ENCODE results near the gene ATF6.
"Not testable (repeated sequence)": the region's sequence is repeated elsewhere in the genome, so short reads cannot be mapped to it uniquely, and the experiment has no call there.

Gene ATF6

DNA sequence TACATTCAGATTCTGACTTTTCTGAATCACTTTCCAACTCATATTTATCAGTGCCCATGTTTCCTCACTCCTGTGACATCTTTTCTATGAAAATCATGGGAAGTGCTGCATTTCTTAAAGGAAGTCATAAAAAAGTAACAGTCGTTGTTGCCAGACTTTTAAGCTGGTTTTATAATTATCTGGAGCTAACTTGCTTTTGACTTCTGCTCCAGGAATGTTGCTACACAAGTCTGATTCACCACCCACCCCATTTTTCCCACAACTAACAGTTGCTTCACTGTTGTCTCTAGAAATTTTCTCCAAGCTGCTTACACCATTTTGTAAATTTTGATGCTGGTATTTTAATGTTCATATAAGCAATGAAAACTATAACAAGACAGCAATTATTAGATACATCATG lies 32.6 kb upstream of the ATF6 start:
- no peak for DNase-seq

DNA sequence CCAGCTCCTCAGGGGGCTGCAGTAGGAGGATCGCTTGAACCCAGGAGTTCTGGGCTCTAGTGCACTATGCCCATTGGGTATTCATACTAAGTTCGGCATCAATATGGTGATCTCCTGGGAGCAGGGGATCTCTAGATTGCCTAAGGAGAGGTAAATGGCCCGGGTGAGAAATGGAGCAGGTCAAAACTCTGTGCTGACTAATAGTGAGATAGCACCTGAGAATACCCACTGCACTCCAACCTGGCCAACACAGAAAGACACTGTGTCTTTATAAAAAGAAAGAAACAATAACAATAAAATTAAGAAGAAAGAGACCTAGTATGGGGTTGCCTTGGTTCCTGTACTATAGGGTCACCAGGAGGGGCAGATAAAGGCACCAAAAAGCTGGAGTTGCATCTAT lies 30.3 kb upstream of the ATF6 start:
- DNase-seq = no peak

DNA sequence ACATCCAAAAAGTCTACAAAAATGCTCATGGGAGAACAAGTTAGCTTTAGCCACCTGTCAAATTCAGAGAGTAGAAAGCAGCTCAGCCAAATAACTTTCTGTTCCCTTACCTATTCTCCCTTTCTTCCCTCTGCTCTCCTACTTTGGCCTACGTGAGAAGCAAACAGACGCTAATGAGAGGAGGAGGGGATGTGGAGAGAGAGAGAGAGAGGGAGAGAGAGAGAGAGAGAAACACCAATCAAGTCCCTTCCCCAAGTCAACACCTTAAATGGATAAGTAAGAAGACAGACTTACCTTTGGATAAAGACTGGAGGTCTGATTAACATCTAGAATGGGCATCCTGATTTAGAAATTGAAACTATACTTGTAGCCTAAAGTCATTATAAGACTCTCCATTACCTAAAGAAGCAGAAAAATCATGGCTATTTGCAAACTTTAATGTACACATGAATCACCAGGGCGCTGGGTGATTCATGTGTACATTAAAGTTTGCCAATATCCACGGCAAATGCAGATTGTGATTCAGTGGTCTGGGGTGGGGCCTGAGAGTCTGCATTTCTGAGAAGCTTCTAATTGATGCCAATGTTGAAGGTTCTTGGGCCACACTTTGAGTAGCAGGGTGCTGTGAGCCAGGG lies 29.7 kb upstream of the ATF6 start:
- DNase-seq = no peak

DNA sequence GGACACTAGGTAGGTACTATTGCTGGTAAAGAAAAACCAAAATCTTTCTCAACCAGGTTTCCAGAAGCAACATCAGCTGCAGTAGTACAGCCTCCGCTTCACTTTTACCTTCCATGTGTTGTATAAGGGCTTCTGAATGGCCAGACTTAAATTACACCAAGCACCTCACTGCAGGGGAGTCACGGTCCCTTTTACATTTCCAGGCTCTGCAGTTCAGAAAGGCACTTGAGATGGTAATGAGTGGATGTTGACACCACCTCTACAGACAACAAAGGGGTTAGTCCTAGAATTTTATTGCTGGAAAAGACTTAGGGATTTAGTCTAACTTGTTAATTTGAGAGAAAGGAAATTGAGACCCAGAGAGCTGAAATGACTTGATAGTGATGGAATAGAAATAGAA lies 28.5 kb upstream of the ATF6 start:
- no peak for DNase-seq

DNA sequence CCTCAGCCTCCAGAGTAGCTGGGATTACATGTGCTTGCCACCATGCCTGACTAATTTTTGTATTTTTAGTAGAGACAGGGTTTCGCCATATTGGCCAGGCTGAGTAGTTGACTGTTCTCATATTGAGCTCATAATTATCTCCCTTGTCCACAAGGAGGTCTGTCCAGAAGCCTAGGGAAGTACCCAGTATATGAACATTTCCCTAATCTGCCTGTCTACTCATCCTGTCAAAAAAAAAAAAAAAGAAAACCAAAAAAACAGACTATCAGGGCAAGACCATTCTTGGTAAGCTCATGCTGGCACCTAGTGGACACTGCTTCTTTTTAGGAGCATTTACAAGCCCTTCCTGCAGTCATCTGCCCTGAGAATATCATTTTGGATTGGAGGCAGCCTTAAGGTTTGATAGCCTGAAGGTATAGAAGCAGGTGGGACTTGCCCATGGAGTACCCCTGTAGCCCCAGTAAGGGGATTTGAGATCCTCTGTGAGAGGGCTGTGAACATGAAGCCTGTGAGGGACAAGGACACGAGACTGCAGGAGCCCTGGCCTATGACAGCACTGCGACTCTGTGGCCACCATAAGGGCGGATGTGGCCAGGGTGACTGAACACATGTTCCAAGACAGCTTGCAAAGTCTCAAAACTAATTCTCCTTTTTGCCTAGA lies 27.4 kb upstream of the ATF6 start:
- DNase-seq = peak; percentile 50

DNA sequence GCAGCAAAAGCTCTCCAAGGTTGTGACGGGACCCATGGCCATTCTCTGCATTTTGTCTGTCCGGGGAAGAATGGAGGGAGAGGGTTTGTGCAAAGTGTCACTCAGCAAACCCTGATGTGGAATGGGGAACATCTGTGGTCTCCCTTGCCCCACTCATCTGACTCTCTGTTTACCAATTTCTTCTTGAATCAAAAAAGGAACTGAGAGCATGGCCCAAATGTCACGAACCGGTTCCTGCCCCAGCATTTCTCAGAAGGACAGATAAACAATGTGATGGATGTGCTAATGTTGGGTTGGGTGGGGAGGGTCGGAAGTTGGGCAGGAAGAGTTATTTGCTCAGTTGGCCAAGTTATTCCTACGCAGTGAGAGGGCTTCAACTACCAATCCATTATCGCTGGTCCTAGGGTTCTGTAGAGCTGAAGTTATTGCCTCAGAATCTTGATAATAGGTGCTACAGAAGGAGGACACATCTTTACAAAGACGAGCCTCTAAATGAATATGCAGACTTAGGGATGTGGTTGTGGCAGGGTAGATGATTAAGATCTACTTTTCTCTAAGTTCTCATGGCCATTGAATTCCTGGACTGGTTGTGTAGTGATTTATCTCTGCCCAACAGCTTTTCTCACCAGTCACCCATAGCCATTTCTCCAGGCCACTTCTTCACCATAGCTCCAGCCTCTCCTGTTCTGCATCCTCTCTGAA lies 26.1 kb upstream of the ATF6 start:
- no peak for DNase-seq

DNA sequence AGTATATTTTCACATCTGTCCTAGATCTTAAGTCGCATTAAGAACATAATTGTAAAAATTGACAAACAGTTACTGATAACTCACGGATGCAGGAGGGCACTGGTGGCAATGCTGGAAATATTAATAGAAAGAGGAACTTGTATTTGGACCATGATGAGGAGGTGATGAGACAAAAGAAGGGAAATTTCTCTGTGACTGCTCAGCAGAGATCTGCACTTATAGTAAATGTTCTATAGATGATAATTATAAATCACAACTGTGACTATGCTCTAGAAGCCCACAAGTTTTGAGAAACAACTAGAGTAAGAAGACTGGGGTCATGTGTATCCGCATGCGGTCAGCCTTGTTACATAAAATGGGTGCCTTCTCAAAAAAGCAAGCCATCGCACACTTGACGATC lies 25.2 kb upstream of the ATF6 start:
- DNase-seq = no peak

DNA sequence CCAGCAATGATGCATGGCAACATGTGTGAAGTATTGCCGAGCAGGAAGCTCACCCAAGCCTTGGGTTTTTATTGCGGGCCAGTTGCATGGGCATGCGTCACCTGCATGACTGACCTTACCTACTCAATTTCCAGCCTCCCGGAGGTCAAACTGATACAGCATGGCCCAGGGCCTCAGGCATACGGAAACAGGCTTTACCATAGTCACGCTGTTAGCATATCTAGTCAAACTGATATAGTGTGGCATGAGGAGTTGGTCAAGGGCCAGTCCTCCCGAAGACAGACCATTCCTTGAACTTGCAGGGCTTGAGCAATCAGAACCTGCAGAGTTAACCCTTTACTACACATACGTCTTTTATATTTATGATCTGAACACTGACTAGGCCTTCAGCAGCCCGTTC lies 22.9 kb upstream of the ATF6 start:
- no peak for DNase-seq

DNA sequence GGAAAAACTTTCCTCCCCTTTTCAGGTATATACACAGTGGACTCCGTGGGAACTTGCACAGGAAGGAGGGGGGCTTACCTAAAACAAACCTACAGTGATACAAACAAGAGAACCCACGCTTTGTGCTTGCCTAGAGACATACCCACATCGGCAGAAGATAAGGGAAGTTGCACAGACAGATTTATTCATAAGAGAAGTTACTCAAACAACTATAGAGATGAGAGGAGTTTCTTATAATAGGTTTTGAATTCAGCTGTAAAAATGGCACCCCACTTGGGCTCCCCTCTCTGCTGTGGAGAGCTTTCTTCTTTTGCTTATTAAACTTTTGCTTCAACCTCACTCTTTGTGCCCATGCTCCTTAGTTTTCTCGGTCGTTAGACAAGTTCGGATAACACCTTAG lies 18.3 kb upstream of the ATF6 start:
- DNase-seq = no peak

DNA sequence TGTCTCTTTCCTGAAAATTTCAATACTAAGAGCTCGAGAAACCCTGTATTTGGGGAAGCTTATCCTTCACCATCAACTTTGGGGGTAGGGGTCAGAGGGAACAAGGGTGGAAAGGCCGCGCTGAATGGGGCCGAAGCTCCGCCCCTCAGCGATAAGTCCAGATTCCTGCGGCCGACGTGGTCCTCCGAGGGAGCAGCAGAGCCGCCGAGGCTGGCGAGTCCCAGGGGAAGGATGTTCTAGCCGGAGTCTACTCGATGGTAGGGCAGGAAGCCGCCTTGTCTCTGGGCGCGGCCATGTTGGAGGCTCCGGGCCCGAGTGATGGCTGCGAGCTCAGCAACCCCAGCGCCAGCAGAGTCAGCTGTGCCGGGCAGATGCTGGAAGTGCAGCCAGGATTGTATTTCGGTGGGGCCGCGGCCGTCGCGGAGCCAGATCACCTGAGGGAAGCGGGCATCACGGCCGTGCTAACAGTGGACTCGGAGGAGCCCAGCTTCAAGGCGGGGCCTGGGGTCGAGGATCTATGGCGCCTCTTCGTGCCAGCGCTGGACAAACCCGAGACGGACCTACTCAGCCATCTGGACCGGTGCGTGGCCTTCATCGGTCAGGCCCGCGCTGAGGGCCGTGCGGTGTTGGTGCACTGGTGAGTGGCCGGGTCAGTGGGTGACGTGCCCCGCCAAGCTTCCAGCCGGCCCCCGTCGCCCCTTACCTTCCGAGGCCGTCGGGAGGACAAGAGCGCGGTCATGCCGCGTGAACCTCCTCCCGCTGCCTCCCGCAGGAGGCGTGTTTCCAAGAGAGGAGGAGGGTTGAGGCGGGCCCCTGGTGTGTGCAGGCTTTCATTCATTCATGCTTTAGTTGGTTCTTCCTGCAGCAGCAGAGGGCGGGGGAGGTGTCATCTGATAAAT lies 16.4 kb upstream of the ATF6 start, which contains the start of gene DUSP12:
DUSP12 (plus strand) TSS at position 278 of the 899 bp plus-strand sequence; CDS start at position 294, 16 bp downstream.
- DNase-seq = peak; percentile 84

DNA sequence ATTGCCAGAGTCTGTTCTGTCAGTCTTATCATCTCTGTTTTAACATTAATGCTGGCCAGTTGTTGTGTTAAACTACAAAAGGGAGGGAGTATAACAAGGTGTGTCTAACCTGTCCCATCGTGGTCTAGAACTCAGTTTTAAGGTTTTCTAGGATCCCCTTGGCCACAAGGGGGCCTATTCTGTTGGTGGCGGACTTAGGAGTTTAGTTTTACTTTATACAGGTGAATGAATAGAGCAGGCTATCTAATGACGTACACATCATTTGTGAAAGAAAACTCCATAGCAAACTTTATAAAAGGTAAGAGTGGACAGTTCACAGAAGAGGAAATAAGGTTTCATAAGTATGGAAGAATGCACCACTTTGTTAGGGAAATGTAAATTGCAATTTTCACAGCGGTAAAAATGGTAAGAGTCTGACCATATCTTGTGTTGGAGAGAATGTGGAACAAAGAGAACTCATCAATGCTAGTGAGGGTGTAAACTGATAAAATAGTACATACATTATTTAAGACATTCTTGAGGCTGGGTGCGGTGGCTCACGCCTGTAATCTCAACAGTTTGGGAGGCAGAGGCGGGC lies 2.5 kb upstream of the ATF6 start:
- DNase-seq = peak; percentile 38

DNA sequence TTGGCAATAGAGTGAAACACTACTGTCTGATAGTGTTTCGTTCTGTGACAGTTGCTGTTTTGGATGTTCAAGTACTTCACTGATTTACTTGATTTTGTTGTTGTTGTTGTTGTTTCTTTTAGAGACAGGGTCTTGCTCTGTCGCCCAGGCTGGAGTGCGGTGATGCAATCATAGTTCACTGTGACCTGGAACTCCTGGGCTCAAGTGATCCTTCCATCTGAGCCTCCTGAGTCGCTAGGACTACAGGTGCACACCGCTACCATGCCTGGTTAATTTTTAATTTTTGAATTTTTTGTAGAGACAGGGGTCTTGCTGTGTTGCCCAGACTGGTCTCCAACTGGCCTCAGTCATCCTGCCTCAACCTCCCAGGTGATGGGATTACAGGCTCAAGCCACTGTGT lies 2.3 kb downstream of the ATF6 start:
- DNase-seq = no peak

DNA sequence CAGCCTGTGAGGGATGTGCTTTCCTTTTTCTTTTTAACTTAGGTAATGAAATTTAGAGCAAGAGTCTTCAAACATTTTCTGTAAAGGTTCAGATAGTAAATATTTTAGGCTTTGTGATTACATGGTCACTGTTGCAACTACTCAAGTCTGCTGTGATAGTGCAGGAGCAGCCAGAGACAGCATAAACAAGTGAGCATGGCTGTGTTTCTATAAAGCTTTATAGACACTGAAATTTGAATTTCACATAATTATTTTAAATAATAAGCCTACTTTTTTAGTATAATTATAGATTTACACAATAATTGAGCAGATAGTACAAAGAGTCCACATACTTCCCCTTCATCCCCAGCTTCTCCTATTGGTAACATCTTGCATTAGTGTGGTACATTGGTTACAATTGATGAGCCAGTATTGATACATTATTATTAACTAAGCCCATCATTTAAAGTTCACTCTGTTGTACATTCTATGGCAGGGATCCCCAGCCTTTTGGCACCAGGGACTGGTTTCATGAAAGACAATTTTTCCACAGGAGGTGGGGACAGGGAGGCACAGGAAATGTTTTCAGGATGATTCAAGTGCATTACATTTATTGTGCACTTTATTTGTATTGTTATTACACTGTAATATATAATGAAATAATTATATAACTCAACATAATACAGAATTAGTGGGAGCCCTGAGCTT lies 3.0 kb downstream of the ATF6 start:
- DNase-seq = no peak

DNA sequence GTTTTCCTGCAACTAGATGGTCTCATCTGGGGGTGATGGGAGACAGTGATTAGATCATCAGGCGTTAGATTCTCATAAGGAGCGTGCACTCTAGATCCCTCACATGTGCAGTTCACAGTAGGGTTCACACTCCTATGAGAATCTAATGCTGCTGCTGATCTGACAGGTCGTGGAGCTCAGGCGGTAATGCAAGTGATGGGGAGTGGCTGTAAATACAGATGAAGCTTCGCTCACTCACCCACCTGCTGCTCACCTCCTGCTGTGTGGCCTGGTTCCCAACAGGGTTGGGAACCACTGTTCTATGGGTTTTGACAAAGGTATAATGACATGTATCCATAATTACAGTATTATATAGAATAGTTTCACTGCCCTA lies 3.5 kb downstream of the ATF6 start:
- not testable (repeated sequence) for DNase-seq

DNA sequence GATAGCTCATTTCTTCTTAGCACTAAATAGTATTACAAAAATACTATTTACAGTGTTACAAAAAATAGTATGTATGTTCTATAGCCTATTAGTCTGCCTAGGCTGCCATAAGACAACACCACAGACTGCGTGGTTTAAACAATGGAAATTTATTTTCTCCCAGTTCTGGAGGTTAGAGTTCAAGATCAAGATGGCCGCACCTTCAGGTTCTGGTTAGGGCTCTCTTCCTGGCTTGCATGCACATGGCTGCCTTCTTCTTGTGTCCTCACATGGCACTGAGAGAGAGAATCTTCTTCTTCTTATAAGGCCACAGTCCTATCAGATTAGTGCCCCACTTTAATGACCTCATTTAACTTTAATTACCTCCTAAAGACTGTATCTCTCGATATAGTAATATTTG lies 4.1 kb downstream of the ATF6 start:
- no peak for DNase-seq

DNA sequence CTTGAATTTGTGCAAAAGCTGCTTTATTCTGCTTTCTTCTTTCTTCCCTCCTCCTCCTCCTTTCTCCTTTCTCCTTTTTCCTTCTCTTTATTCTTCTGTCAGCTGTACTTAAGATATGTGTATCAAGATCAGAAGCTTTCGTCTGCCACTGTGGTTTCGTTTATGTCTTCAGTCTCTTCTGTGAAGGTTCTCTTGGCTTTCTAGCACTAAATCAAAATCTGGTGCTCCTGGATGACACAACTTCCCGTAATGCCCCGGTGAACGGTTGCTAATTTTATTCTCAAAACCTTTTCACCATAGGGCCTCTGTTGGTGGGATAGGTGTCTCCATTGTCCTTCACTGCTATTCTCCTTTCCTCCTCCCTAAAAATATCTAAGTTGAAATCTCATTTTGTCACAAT lies 5.0 kb downstream of the ATF6 start:
- no peak for DNase-seq

DNA sequence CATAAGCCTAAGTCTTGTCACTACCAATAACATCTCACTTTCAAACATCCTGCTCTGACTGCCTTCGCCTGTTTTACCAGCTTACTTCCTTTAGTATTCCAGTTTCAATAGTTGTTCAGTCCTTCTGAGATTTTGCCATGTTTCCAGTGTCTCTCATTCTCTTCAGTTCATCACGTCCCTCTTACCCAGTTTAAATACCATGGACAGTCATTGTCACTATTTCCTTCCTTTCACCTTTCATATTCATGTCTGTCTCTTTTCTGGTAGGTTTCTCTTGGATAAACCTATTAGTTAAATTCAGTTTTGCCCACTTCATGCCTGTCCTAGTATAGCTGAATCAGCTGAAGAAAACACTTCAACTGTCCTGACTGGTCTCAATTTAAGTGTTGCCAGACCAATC lies 5.9 kb downstream of the ATF6 start:
- no peak for DNase-seq

DNA sequence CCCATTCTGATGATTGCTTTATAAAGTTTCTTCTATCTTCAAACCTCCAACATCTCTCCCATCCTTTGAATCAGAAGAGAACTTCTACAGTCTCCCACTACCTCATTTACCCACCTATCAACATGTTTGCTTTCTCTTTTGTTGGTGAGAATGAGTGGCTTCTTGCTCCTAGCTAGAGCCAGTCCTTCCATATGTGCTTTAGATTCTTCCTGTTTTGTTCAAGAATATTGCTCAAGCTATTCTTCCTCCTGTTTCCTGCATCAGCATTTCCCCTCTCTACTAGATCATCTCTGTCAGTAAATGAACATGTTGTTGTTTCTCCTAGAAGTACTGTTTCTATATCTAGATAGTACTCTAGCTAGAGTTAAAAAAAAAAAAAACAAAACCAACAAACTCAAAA lies 6.3 kb downstream of the ATF6 start:
- DNase-seq = no peak

DNA sequence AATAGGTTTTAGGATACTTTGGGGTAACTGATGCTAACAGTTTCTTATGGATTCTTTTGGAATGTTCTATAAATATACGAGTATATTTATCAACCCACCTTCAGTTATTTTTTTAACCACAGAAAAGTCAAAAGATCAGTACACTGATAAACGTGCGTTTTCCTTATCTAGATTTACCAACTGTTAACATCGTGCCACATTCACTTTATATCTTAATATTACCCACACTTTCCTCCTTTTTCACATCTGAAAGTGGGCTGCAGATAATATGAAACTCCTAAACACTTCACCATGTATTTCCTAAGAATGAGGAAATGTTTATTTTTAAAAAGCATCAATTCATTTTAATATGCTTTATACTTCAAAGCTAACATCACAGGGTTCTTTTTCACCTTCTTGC lies 7.7 kb downstream of the ATF6 start:
- no peak for DNase-seq

DNA sequence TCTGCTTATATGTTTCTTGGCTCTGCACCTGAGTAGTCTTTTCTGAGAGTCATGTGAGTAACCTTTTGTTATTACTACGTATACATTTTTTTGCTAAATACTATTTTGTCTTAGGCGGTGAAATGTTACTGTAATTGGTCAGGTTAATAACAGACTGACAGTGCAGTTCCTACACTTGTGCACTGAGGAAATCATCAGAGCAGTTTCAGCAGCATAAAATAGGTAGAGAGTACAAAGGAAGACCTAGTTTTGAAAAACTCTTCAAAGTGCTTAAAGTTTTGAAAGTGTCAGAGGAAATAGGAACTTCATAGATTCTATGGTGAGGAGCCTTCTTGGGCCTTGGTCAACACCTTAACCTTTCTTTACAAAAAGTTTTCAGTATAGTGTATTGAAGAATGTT lies 11.1 kb downstream of the ATF6 start:
- no peak for DNase-seq

DNA sequence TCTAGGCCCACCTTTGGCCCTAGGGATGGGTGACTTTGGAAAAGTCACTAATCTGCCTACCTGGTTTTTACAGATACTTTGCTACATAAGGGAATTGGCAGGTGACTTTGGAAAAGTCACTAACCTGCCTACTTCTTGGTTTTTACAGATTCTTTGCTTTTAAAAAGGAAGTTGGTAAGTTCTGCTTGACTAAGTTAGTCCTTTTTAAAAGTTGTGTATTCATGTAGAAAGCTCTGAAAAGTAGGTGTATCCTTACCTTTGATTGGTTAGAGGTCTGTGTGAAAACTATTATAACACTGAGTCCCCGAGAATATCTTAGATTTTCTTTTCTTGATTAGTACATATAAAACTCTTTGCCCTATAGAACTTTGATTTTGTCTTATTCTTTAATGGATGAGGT lies 12.4 kb downstream of the ATF6 start:
- no peak for DNase-seq

DNA sequence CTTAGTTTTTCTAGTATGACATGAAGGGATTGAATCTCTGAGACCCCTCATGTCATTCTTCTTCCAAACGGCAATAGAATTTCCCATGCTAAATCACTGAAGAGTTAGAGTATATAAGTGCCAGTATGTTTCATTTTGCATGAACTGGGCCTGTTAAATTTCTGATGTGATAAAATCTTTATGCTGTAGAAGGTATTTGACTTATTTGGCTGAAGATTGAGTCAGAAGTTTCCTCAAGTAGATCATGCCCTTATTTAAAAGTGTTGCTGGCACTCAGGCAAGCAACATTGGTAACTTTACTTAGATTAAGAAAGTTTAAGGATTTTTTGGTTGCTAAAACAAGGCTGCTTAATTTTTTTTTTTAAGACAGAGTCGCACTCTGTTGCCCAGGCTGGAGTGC lies 13.3 kb downstream of the ATF6 start:
- no peak for DNase-seq

All from activated T-cell treated with anti-CD3 and anti-CD28 coated beads, Interleukin-2, amount 50 U/mL, for 1 hour (primary cell).